K562 (cell line): ENCODE data around the gene ABCG1. TPM values are rescaled to one million over a fixed set of nuclear protein-coding genes. Genes with fewer than 3 reads are reported as not detected.
A peak's percentile ranks its signal among the peaks of the same experiment; 100 is the strongest.

Experiments
- ATAC-seq: fragments of 200-7000 bp; cut with Tn5 transposase; 3 replicates; pipeline ENCODE4 v1.9.1; 2020; ENCODE audit warnings: moderate library complexity
- BruUV-seq: library from RNA; stranded (reverse); fragments of 400-500 nt; replicated peaks from 2 replicates; lab custom pipeline; 2021; lab: Mats Ljungman, UMichigan
- CTCF ChIA-PET: fragments of 300-600 bp; formaldehyde crosslinking; extraction: SDS; loops from one replicate; lab custom pipeline; 2021; ENCODE audit warnings: low intra/inter-chr PET ratio; lab: Yijun Ruan, JAX
- POLR2A ChIA-PET: fragments of 300-600, 350-650 bp; sonication (Branson Sonifier 250); formaldehyde crosslinking; extraction: SDS; loops from one replicate; lab custom pipeline; 2021; ENCODE audit warnings: antibody characterized with exemption, inconsistent platforms; lab: Yijun Ruan, JAX
- DNase-seq, 4 experiments: peaks; one replicate each; pipeline versions ENCODE4 v3.0.0 to v3.0.0-alpha.2; 2011 to 2018; ENCODE audit warnings: low spot score in 3 of 4, mixed read lengths in 3 of 4; ENCODE audit errors: extremely low read depth in 1 of 4
- FAIRE-seq: peaks from 2 replicates; lab custom pipeline; 2011; peaks lifted over from hg19 to GRCh38; lab: Jason Lieb, UNC
- H2AFZ ChIP-seq: 2 replicates; pipeline ENCODE4 v1.6.0; 2011; ENCODE audit warnings: low read depth, low read length, control low read depth, inconsistent platforms
- H3K27ac ChIP-seq: fragments of 200-600 bp; 3 replicates; pipeline ENCODE4 v1.8.0; 2011; ENCODE audit warnings: low read depth, mild to moderate bottlenecking, control low read depth, inconsistent platforms, low read length, moderate library complexity, mixed read lengths; ENCODE audit errors: extremely low read depth
- H3K27me3 ChIP-seq, 2 experiments: fragments of 300-600 bp in 1 of 2; 2 replicates in 1 of 2; 3 replicates in 1 of 2; pipeline versions ENCODE4 v1.6.0 to v1.8.0; 2011; ENCODE audit warnings: inconsistent platforms in 2 of 2, low read length in 2 of 2, mild to moderate bottlenecking in 1 of 2, mixed read lengths in 1 of 2, moderate library complexity in 1 of 2; ENCODE audit not compliant: control insufficient read depth in 2 of 2, insufficient read depth in 2 of 2
- H3K36me3 ChIP-seq: fragments of 300-600 bp; 3 replicates; pipeline ENCODE4 v1.8.0; 2011; ENCODE audit warnings: mild to moderate bottlenecking, low read length, inconsistent platforms; ENCODE audit not compliant: control insufficient read depth, insufficient read depth
- H3K4me1 ChIP-seq, 2 experiments: fragments of 200-600 bp in 1 of 2; replicated peaks in 1 of 2; 2 replicates in 1 of 2; 3 replicates in 1 of 2; pipeline versions ENCODE4 v1.5.1 to v1.8.0; 2011; ENCODE audit warnings: inconsistent platforms in 2 of 2, low read length in 2 of 2, mild to moderate bottlenecking in 1 of 2, mixed read lengths in 1 of 2, moderate library complexity in 1 of 2; ENCODE audit not compliant: control insufficient read depth in 2 of 2, insufficient read depth in 2 of 2
- H3K4me2 ChIP-seq: 2 replicates; pipeline ENCODE4 v1.6.1; 2011; ENCODE audit warnings: low read length, control low read depth, inconsistent platforms, mixed read lengths; ENCODE audit not compliant: insufficient read depth
- H3K4me3 ChIP-seq: fragments of 200-600 bp; sonication (generic), shearing (Covaris generic); 2 replicates; pipeline ENCODE4 v1.5.1; 2016; ENCODE audit warnings: control low read depth, inconsistent platforms
- H3K79me2 ChIP-seq: fragments of 200-600 bp; 3 replicates; pipeline ENCODE4 v1.8.0; 2011; ENCODE audit warnings: low read length, inconsistent platforms; ENCODE audit not compliant: control insufficient read depth, insufficient read depth
- H3K9ac ChIP-seq, 2 experiments: 2 replicates each; pipeline versions ENCODE4 v1.6.0 to v1.6.1; 2011; ENCODE audit warnings: low read depth in 2 of 2, low read length in 2 of 2, control low read depth in 1 of 2, inconsistent platforms in 1 of 2, mild to moderate bottlenecking in 1 of 2, mixed read lengths in 1 of 2; ENCODE audit not compliant: insufficient read depth in 1 of 2
- H3K9me1 ChIP-seq: one replicate; pipeline ENCODE4 v1.6.0; 2011; ENCODE audit warnings: inconsistent platforms, mild to moderate bottlenecking, low read length, moderate library complexity; ENCODE audit not compliant: control insufficient read depth, insufficient read depth
- H3K9me3 ChIP-seq: replicated peaks from 2 replicates; pipeline ENCODE4 v1.5.1; 2011; ENCODE audit warnings: low read depth, low read length, inconsistent platforms; ENCODE audit not compliant: control insufficient read depth, insufficient read depth
- H4K20me1 ChIP-seq: replicated peaks from 2 replicates; pipeline ENCODE4 v1.6.1; 2011; ENCODE audit warnings: low read length, inconsistent platforms, mixed read lengths; ENCODE audit not compliant: control insufficient read depth, insufficient read depth
- ATF1 ChIP-seq, 2 experiments: fragments of 450-650 bp in 1 of 2; IDR thresholded peaks; 2 replicates each; pipeline ENCODE4 v1.6.1; 2016; ENCODE audit warnings: missing compliant biosample characterization in 1 of 2, missing genetic modification characterization in 1 of 2
- BRF1 ChIP-seq: IDR thresholded peaks from 3 replicates; pipeline ENCODE4 v1.6.1; 2011; ENCODE audit warnings: borderline replicate concordance, mild to moderate bottlenecking; ENCODE audit not compliant: insufficient read length; ENCODE audit errors: extremely low read depth
- CEBPG ChIP-seq, 3 experiments: fragments of 200-800 bp in 1 of 3; sonication (Bioruptor generic) in 1 of 3; sonication (generic) in 1 of 3; formaldehyde crosslinking in 1 of 3; IDR thresholded peaks in 2 of 3; conservative IDR thresholded peaks in 1 of 3; 2 replicates each; pipeline versions ENCODE4 v1.6.1 to v1.8.0; 2016 to 2022; ENCODE audit warnings: missing compliant biosample characterization in 2 of 3, missing genetic modification characterization in 2 of 3, mild to moderate bottlenecking in 1 of 3, missing genetic modification reagents in 1 of 3
- CREB1 ChIP-seq, 2 experiments: sonication (generic) in 1 of 2; formaldehyde crosslinking in 1 of 2; IDR thresholded peaks; 2 replicates each; pipeline versions ENCODE4 v1.6.1 to v1.8.0; 2012 to 2022; ENCODE audit warnings: inconsistent platforms in 1 of 2, mild to moderate bottlenecking in 1 of 2, missing genetic modification reagents in 1 of 2, moderate library complexity in 1 of 2
- HMG20A ChIP-seq: fragments of 450-650 bp; formaldehyde crosslinking; conservative IDR thresholded peaks from 2 replicates; pipeline ENCODE4 v1.4.0; 2020; ENCODE audit warnings: mild to moderate bottlenecking, mixed read lengths
- MED1 ChIP-seq: sonication (generic); formaldehyde crosslinking; IDR thresholded peaks from 2 replicates; pipeline ENCODE4 v1.8.1; 2023; ENCODE audit warnings: missing genetic modification reagents, borderline replicate concordance
- NFE2 ChIP-seq: IDR thresholded peaks from 2 replicates; pipeline ENCODE4 v1.6.1; 2014; ENCODE audit warnings: antibody characterized with exemption, low read depth
- NR2C2 ChIP-seq, 2 experiments: fragments of 200-800 bp in 1 of 2; sonication (Bioruptor generic) in 1 of 2; sonication (generic) in 1 of 2; formaldehyde crosslinking in 1 of 2; IDR thresholded peaks; 2 replicates each; pipeline versions ENCODE4 v1.6.1 to v1.8.0; 2016 to 2022; ENCODE audit warnings: mild to moderate bottlenecking in 1 of 2, missing compliant biosample characterization in 1 of 2, missing genetic modification characterization in 1 of 2, missing genetic modification reagents in 1 of 2
- RFX5 ChIP-seq: IDR thresholded peaks from 2 replicates; pipeline ENCODE4 v1.6.1; 2011; ENCODE audit warnings: low read depth, mild to moderate bottlenecking, improper control_type of control experiment, low read length
- YY1 ChIP-seq, 3 experiments: IDR thresholded peaks; 2 replicates each; pipeline ENCODE4 v1.6.1; 2011; ENCODE audit warnings: low read length in 2 of 3, mild to moderate bottlenecking in 2 of 3, moderate library complexity in 2 of 3, borderline replicate concordance in 1 of 3, control low read depth in 1 of 3, low read depth in 1 of 3; ENCODE audit not compliant: insufficient read depth in 3 of 3, insufficient replicate concordance in 2 of 3, control insufficient read depth in 1 of 3, insufficient read length in 1 of 3; ENCODE audit errors: extremely low read depth in 1 of 3
- ZNF121 ChIP-seq: sonication (generic); formaldehyde crosslinking; conservative IDR thresholded peaks from 2 replicates; pipeline ENCODE4 v1.8.0; 2022; ENCODE audit warnings: missing genetic modification reagents
- ZNF41 ChIP-seq: fragments of 250-450 bp; sonication (Bioruptor Pico); conservative IDR thresholded peaks from 2 replicates; pipeline ENCODE4 v1.4.0; 2020; ENCODE audit warnings: mild to moderate bottlenecking
- WGBS: fragments of 100-300 bp; shearing (Covaris generic); methylation state at CpG from one replicate; pipeline ENCODE4 v1.1.6; 2016; ENCODE audit warnings: low coverage, mixed read lengths; ENCODE audit not compliant: insufficient coverage; ENCODE audit errors: missing lambda C conversion rate; 5-methylcytosine and 5-hydroxymethylcytosine counted together
- in situ Hi-C: fragments of 300-500 bp; cut with MboI; formaldehyde crosslinking; loops from 4 replicates; pipeline ENCODE4 v1.15.0; 2018; ENCODE audit warnings: inconsistent platforms, mixed read lengths
- intact Hi-C: fragments of 100-400 bp; cut with micrococcal nuclease; formaldehyde crosslinking; loops from 2 replicates; pipeline ENCODE4 v1.14.2; 2022
- polyA plus RNA-seq, 8 experiments: library from polyadenylated mRNA; depleted of rRNA in 4 of 8; stranded (reverse) in 5 of 8; unstranded in 3 of 8; fragments of >200 nt; fragmentation: Nextera tagmentation in 2 of 8; fragmentation: Illumina TruSeq in 1 of 8; extraction: Ambion mirVana in 2 of 8; extraction: Trizol in 1 of 8; gene quantifications; 2 replicates each; pipeline versions ENCODE4 v1.2.1 to v1.2.3, GENCODE V29; 2011 to 2014; ENCODE audit warnings: inconsistent platforms in 1 of 8, missing spikeins in 1 of 8
- total RNA-seq, 7 experiments: library from RNA; depleted of rRNA in 6 of 7; stranded (reverse); fragments of >200 nt in 6 of 7; fragmentation: Illumina TruSeq in 2 of 7; extraction: Trizol in 2 of 7; gene quantifications; 2 replicates each; pipeline versions ENCODE4 v1.2.1 to v1.2.3, GENCODE V29; 2011 to 2021; ENCODE audit warnings: low replicate concordance in 1 of 7
- TF ChIP-seq, protein P1 (sequence below): fragments of 250-450 bp; sonication (Bioruptor Pico); IDR thresholded peaks from 2 replicates; pipeline ENCODE4 v1.8.0; 2021; ENCODE audit warnings: borderline replicate concordance, mild to moderate bottlenecking, moderate library complexity; ENCODE audit not compliant: poor library complexity, severe bottlenecking
- TF ChIP-seq, protein P2 (sequence below): sonication (generic); formaldehyde crosslinking; IDR thresholded peaks from 2 replicates; pipeline ENCODE4 v1.8.0; 2023; ENCODE audit warnings: mild to moderate bottlenecking, missing genetic modification reagents

ABCG1 gene
- total and polyA plus RNA-seq, 9 of the 15 experiments (the other 6 are each of a cell fraction or from before 2014, with no cell fraction given) = 0.04 to 0.09 TPM; not detected in 7

DNA sequence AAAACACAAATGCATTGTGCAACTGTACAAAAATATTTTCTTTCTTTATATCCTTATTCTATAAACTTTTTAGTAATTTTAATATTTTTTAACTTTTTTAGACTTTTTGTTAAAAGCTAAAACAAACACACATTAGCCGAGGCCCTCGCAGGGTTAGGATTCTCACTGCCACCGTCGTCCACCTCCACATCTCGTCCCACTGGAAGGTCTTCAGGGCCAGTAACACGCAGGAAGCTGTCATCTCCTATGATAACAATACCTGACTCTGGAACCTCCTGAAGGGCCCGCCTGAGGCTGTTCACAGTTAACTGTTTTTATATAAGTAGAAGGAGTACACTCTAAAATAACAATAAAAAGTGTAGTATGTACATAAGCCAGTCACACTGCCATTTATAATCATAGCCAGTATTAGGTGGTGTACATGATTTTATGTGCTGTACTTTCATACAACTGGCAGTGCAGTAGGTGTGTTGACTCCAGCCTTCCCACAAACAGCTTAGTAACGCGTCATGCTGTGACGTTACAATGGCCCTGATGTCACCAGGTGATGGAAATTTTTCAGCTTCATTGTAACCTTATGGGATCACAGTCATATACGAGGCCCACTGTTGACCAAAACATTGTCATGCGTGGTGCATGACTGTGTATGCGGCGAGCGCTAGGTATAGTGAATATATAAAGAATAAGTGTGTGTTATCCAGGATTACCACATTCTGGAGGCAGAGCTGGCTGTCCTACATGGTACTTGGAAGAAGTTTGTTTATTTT is 123.0 kb downstream of the ABCG1 start:
- no peak overlapping the region for H3K9ac ChIP-seq
- H3K9me1 ChIP-seq = no peaks in the 10 kb centered on the region
- peaks cover 19 to 62% of the 10 kb centered on the region in 2 experiments for H3K27me3 ChIP-seq
- ATAC-seq = no peak
- BruUV-seq = no TSS peak
- WGBS = 11% methylated on average over 15 of the region's 15 CpGs
- peaks cover 0 to 7% of the 10 kb centered on the region in 2 experiments; a peak in 1 of 5 replicates for H3K4me1 ChIP-seq
- H3K79me2 ChIP-seq = no peaks in the 10 kb centered on the region
- no peaks in the 10 kb centered on the region for H4K20me1 ChIP-seq
- H3K27ac ChIP-seq = no peak overlapping the region
- in situ Hi-C loops (no loop called here), intact Hi-C loops (no loop called here)
- DNase-seq = no peak
- H3K4me3 ChIP-seq = no peak overlapping the region
- ChIA-PET POLR2A (interaction anchor here (0.6 kb wide), 1 partner anchor 77 kb away, joined by 4 read pairs; no protein-coding TSS in a partner anchor), CTCF (no interaction called here)
- no peak overlapping the region for H3K4me2 ChIP-seq
- FAIRE-seq = no peak
- no peaks in the 10 kb centered on the region for H3K9me3 ChIP-seq
- no peaks in the 10 kb centered on the region for H3K36me3 ChIP-seq
- H2AFZ ChIP-seq = no peak overlapping the region
- TF ChIP-seq ATF1 (CRISPR knock-in tag; IDR thresholded peaks at IDR 0.05) (no peak), ATF1 (tag; IDR thresholded peaks at IDR 0.05) (peak; percentile 68), NR2C2 (CRISPR knock-in tag; IDR thresholded peaks at IDR 0.05) (no peak), NR2C2 (tag; IDR thresholded peaks at IDR 0.05) (no peak), CEBPG (CRISPR knock-in tag; IDR thresholded peaks at IDR 0.05) (no peak), CEBPG (tag; conservative IDR thresholded peaks at IDR 0.05 in 1 of 2, IDR thresholded peaks at IDR 0.05 in 1 of 2) (no peak), ZNF41 (no peak), YY1 (IDR thresholded peaks at IDR 0.05; ENCODE audit: borderline replicate concordance in 1 of 3, control insufficient read depth in 1 of 3, extremely low read depth in 1 of 3, insufficient read depth in 3 of 3, insufficient read length in 1 of 3, insufficient replicate concordance in 2 of 3, low read depth in 1 of 3, low read length in 2 of 3) (no peak), CREB1 (IDR thresholded peaks at IDR 0.05) (peak; percentile 69), CREB1 (CRISPR knock-in tag; IDR thresholded peaks at IDR 0.05) (peak; percentile 42; the same call in 1 of the 2 replicates), NFE2 (no peak), ZNF121 (no peak), RFX5 (no peak), MED1 (CRISPR knock-in tag) (no peak), BRF1 (no peak), HMG20A (CRISPR knock-in tag) (no peak)
- TF ChIP-seq, protein P1, sequence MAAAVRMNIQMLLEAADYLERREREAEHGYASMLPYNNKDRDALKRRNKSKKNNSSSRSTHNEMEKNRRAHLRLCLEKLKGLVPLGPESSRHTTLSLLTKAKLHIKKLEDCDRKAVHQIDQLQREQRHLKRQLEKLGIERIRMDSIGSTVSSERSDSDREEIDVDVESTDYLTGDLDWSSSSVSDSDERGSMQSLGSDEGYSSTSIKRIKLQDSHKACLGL (CRISPR knock-in tag) = no peak
- TF ChIP-seq, protein P2, sequence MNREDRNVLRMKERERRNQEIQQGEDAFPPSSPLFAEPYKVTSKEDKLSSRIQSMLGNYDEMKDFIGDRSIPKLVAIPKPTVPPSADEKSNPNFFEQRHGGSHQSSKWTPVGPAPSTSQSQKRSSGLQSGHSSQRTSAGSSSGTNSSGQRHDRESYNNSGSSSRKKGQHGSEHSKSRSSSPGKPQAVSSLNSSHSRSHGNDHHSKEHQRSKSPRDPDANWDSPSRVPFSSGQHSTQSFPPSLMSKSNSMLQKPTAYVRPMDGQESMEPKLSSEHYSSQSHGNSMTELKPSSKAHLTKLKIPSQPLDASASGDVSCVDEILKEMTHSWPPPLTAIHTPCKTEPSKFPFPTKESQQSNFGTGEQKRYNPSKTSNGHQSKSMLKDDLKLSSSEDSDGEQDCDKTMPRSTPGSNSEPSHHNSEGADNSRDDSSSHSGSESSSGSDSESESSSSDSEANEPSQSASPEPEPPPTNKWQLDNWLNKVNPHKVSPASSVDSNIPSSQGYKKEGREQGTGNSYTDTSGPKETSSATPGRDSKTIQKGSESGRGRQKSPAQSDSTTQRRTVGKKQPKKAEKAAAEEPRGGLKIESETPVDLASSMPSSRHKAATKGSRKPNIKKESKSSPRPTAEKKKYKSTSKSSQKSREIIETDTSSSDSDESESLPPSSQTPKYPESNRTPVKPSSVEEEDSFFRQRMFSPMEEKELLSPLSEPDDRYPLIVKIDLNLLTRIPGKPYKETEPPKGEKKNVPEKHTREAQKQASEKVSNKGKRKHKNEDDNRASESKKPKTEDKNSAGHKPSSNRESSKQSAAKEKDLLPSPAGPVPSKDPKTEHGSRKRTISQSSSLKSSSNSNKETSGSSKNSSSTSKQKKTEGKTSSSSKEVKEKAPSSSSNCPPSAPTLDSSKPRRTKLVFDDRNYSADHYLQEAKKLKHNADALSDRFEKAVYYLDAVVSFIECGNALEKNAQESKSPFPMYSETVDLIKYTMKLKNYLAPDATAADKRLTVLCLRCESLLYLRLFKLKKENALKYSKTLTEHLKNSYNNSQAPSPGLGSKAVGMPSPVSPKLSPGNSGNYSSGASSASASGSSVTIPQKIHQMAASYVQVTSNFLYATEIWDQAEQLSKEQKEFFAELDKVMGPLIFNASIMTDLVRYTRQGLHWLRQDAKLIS (CRISPR knock-in tag) = no peak
